Activated naive CD4-positive, alpha-beta T cell treated with anti-CD3 and anti-CD28 coated beads, Interleukin-2, amount 50 U/mL, for 24 hours (primary cell): ENCODE measurements around the gene EXD1.
"Not testable (repeated sequence)": the region's sequence is repeated elsewhere in the genome, so short reads cannot be mapped to it uniquely, and the experiment has no call there.

ENCODE experiments used
- H3K27ac Mint-ChIP-seq: one replicate; pipeline ENCODE4 v1.8.0; 2021; ENCODE audit warnings: mild to moderate bottlenecking, mixed read lengths
- H3K27me3 Mint-ChIP-seq: one replicate; pipeline ENCODE4 v1.8.0; 2021; ENCODE audit warnings: mixed read lengths
- H3K36me3 Mint-ChIP-seq: one replicate; pipeline ENCODE4 v1.8.0; 2021; ENCODE audit warnings: mixed read lengths
- H3K4me1 Mint-ChIP-seq: one replicate; pipeline ENCODE4 v1.8.0; 2021; ENCODE audit warnings: mixed read lengths
- H3K4me3 Mint-ChIP-seq: one replicate; pipeline ENCODE4 v1.8.0; 2021; ENCODE audit warnings: mild to moderate bottlenecking, mixed read lengths
- H3K9me3 Mint-ChIP-seq: one replicate; pipeline ENCODE4 v1.8.0; 2021; ENCODE audit warnings: mixed read lengths

EXD1 gene, protein sequence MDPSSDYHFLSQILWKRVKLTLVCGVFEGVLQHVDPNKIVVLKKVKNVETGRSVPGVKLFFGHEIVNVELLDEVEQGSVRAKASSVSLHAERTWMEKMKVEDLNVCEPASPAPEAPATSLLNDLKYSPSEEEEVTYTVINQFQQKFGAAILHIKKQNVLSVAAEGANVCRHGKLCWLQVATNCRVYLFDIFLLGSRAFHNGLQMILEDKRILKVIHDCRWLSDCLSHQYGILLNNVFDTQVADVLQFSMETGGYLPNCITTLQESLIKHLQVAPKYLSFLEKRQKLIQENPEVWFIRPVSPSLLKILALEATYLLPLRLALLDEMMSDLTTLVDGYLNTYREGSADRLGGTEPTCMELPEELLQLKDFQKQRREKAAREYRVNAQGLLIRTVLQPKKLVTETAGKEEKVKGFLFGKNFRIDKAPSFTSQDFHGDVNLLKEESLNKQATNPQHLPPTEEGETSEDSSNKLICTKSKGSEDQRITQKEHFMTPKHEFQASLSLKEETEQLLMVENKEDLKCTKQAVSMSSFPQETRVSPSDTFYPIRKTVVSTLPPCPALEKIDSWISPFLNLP

DNA sequence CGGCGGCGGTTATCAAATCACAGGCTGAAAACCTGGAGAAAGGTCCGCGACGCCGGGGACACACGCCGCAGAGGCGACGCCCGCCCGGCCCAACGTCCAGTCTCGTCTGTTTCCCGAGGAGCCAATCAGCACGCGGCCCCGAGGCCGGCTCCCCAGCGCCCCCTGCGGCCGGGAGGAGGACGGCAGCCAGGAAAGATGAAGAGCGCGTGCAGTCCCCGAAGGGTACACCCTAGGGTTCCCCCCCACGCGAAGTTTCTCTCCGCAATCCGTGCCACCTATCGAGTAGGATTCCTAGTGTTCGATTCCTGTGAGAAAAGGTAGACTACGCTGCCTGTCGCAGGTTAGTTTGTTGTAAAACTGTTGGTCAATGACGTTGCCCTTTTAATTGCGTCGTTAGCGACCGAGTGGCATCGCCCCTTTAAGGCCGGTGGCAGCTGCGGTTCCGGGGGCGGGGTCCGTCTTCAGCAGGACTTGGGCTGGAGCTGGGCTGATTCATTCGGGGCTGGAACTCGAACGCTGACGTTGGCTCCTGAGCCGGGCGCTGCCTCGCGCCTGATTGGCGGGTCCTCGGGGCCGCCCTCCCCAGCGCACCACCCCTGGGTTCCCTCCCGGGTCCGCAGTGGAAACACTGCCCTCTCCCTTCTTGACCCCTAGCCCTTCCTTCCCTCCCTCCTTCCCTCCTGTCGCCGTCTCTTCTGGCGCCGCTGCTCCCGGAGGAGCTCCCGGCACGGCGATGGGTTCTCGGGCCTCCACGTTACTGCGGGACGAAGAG lies at the start of gene EXD1, which contains the start of gene CHP1:
Gene EXD1, minus strand, starts transcription at position 108 of the 772 bp plus-strand sequence. CDS start 4,182 bp downstream, outside the sequence.
Gene CHP1, plus strand, starts transcription at position 619 of the 772 bp plus-strand sequence. Its CDS starts 115 bp downstream, at position 734.
- H3K4me1 Mint-ChIP-seq = peaks cover 26% of the 10 kb centered on the region
- H3K27me3 Mint-ChIP-seq = no peaks in the 10 kb centered on the region
- H3K36me3 Mint-ChIP-seq = no peaks in the 10 kb centered on the region
- peak within 1 kb of the TSS; percentile 93 for H3K27ac Mint-ChIP-seq
- peak within 1 kb of the TSS; percentile 90 for H3K4me3 Mint-ChIP-seq
- no peaks in the 10 kb centered on the region for H3K9me3 Mint-ChIP-seq

DNA sequence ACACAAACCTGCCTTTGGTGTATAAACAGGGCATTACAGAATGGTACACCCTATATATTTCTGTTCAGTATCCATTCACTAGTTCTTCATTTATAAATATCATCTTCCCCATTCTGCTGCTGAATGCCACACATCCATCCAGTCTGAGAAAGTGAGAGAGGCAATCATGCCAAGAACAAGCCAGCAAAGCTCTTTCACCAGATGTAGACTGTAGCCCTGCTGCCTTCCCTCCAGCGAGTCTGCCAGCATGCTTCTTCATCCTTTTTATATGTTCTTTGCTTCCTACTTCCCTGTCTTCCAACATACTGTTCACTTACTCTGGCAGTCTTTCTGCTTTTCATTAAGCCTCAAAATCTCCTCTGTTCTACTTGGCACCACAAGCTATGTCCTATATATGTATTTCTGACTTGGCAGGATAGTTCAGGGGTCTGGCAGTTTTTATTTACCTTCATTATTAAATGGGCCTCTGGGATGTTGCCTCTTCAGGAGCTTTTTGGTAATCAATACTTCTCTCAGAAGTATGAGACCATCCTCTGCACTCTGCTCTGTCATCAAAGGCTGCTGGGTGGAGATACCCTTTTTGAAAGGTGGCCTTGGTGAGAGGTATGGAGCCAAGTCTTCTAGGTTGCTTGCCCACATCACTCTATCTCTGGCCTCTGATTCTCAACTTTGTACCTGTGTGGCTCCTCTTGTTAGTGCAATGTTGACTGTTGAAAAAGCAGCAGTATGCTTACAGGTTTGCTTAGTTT lies 49.2 kb upstream of the EXD1 start:
- Mint-ChIP-seq H3K4me1 (peaks cover 16% of the 10 kb centered on the region), H3K36me3 (peaks cover 11% of the 10 kb centered on the region), H3K4me3 (no peak overlapping the region), H3K27me3 (no peaks in the 10 kb centered on the region), H3K9me3 (no peaks in the 10 kb centered on the region), H3K27ac (no peak overlapping the region)

- Mint-ChIP-seq H3K4me1 (peaks cover 10% of the 10 kb centered on the region), H3K4me3 (no peak overlapping the region), H3K27ac (no peak overlapping the region), H3K36me3 (peaks cover 8% of the 10 kb centered on the region), H3K9me3 (no peaks in the 10 kb centered on the region), H3K27me3 (no peaks in the 10 kb centered on the region)
Observed at GRCh38 chr15:41278319-41278718, 47.8 kb upstream of the EXD1 start.

DNA sequence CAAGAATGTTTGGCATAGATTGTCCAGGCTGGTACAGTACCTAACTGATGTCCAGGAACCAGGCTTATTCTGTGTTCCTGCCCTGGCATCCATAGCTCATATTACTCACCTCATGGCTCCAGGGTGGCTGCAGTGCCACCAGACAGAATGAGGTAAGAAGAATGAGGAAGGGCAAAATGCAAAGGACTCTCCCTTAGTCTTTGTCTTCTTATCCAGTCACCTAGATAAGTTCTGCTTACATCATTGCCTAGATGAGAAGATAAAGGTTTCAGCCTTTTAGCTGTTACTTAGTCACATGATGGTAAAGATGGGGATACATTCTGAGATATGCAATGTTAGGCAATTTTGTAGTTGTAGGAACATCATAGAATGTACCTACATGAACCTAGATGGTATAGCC lies 46.3 kb upstream of the EXD1 start:
- H3K9me3 Mint-ChIP-seq = no peaks in the 10 kb centered on the region
- H3K36me3 Mint-ChIP-seq = peaks cover 8% of the 10 kb centered on the region
- no peaks in the 10 kb centered on the region for H3K4me1 Mint-ChIP-seq
- peak overlapping the region; percentile 72 for H3K27ac Mint-ChIP-seq
- no peaks in the 10 kb centered on the region for H3K27me3 Mint-ChIP-seq
- no peak overlapping the region for H3K4me3 Mint-ChIP-seq

DNA sequence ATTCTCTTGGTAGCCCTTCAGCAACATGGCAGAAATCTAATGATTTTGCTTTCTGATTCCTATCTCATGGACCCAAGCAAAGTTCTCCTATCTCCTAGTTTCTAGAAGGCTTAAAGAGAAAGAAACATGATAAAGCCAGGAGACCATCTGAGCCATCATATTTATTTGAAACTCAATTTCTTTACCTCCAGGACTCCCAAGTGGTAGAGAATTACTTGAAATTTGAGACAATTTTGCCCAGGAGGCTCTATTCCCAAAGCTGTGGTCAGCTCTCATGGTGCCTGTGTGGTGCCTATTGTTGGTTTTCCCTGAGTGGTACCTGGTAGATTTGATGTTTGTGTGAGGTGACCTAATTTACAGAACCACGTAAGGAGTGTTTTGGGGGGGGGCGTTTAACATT lies 39.3 kb upstream of the EXD1 start:
- no peaks in the 10 kb centered on the region for H3K9me3 Mint-ChIP-seq
- no peaks in the 10 kb centered on the region for H3K4me1 Mint-ChIP-seq
- peaks cover 12% of the 10 kb centered on the region for H3K36me3 Mint-ChIP-seq
- H3K27ac Mint-ChIP-seq = no peak overlapping the region
- H3K4me3 Mint-ChIP-seq = no peak overlapping the region
- H3K27me3 Mint-ChIP-seq = no peaks in the 10 kb centered on the region

DNA sequence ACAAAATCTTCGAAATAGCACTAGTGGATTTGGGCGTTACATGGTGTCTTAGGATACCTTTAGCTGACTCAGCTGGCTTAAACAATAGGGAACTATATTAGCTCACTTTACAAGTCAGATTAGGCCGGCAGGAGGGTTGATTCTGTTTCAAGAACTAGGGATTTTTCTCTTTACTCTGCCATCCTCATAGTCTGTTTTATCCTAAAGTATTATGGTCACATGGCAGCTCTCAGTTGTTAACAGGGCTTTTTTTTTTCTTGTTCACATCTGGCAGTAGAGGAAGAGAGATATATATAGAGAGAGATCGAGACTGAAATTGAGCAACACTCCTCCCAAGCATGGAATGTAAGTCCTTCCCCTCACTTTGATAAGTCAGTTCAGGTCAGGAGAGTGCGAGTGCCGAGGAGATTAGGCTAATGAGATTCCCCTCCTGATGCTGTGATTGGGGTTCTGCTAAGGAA lies 33.4 kb upstream of the EXD1 start:
- Mint-ChIP-seq H3K4me1 (peaks cover 1% of the 10 kb centered on the region), H3K4me3 (no peak overlapping the region), H3K27ac (no peak overlapping the region), H3K9me3 (no peaks in the 10 kb centered on the region), H3K27me3 (no peaks in the 10 kb centered on the region), H3K36me3 (peaks cover 15% of the 10 kb centered on the region)

- Mint-ChIP-seq H3K27ac (no peak overlapping the region), H3K4me3 (no peak overlapping the region), H3K27me3 (no peaks in the 10 kb centered on the region), H3K36me3 (peaks cover 13% of the 10 kb centered on the region), H3K9me3 (no peaks in the 10 kb centered on the region), H3K4me1 (peaks cover 3% of the 10 kb centered on the region)
Observed at GRCh38 chr15:41262571-41262970, 32.0 kb upstream of the EXD1 start.

GRCh38 chr15:41260924-41261323 lies 30.4 kb upstream of the EXD1 start:
- not testable (repeated sequence) for H3K4me3 Mint-ChIP-seq, H3K27me3 Mint-ChIP-seq, H3K9me3 Mint-ChIP-seq, H3K27ac Mint-ChIP-seq, H3K4me1 Mint-ChIP-seq
- H3K36me3 Mint-ChIP-seq = peaks cover 11% of the 10 kb centered on the region

DNA sequence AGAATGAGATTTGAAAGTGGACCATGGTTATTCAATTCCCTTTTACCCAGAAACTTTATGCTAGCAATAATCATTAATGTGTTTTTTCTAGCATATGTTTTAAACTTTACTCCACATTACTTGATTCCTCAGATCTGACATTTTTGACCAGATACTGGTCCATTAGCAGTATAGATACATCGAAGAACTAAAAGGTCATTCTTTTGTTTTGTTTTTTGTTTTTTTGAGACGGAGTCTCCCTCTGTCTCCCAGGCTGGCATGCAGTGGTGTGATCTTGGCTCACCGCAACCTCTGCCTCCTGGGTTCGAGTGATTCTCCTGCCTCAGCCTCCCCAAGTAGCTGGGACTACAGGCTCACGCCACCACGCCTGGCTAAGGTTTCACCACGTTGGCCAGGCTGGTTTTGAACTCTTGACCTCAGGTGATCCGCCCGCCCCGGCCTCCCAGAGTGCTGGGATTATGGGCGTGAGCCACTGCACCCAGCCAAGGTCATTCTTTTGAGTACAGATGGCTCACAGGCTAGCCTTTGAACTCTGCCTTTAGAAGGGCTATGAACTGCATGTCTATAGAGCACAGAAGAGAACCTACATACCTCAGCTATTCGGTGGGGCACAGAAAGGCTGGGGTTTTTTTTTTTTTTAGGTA lies 29.1 kb upstream of the EXD1 start:
- Mint-ChIP-seq H3K4me1 (peaks cover 3% of the 10 kb centered on the region), H3K27me3 (no peaks in the 10 kb centered on the region), H3K4me3 (no peak overlapping the region), H3K27ac (no peak overlapping the region), H3K36me3 (peaks cover 12% of the 10 kb centered on the region), H3K9me3 (no peaks in the 10 kb centered on the region)

DNA sequence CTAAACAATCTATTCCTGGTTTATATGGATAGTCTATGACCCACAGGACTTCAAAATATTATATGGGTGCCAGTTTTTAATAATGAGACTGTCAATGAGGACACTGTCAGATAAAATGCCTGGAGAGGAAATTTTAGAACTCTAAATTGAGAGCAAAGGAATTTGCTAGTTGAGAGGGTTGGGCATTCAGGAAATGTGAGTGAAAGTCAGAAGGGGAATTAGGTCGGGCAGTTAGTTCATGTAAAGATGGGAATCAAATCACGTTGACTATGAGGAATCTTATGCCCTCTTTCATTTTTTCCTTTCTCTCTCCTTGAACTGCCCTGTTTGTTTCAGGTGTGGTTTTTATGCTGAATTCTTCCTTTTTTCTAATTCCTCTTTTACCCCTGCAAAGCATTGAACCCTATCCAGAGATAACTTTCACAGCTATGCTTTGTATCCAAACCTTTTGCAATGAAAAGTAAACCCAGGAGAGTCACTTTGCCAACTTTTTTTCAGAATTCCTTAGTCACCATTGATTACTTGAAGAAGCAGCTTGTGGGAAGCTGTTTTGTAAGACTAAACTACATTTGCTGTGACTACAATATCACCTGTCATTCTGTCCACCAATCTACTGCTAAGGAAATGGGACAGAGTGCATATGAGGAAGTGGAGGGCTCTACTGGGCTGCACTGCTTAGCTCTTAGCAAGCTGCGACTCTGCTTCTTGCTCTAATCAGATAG lies 28.4 kb upstream of the EXD1 start:
- no peaks in the 10 kb centered on the region for H3K27me3 Mint-ChIP-seq
- no peak overlapping the region for H3K4me3 Mint-ChIP-seq
- peaks cover 3% of the 10 kb centered on the region for H3K4me1 Mint-ChIP-seq
- no peaks in the 10 kb centered on the region for H3K9me3 Mint-ChIP-seq
- H3K27ac Mint-ChIP-seq = peak overlapping the region; percentile 26
- peaks cover 9% of the 10 kb centered on the region for H3K36me3 Mint-ChIP-seq

DNA sequence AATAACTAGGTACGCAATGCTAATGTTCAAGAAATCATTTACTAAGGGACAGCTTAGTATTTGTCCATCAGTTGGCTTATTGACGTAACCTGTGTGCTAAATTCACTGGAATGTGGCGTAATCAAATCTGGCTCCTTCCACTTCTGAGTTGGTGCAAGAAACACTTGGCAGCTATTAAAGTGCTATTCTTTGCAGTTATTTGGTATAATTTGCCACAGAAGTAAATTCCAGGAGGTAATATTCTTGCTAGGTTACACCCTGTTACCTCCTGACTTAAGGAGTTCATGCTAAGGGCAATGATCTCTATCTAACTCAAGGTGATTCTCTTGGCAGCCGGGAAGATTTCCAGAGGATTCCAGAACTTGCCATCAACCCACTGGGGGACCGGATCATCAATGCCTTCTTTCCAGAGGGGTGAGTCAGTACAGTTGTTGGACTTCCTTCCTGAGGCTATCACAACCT lies 26.1 kb upstream of the EXD1 start:
- Mint-ChIP-seq H3K9me3 (no peaks in the 10 kb centered on the region), H3K27me3 (no peaks in the 10 kb centered on the region), H3K36me3 (peaks cover 3% of the 10 kb centered on the region), H3K27ac (no peak overlapping the region), H3K4me1 (peaks cover 3% of the 10 kb centered on the region), H3K4me3 (no peak overlapping the region)

GRCh38 chr15:41256103-41256502 lies 25.5 kb upstream of the EXD1 start:
- Mint-ChIP-seq H3K27me3 (no peaks in the 10 kb centered on the region), H3K4me1 (peaks cover 3% of the 10 kb centered on the region), H3K9me3 (no peaks in the 10 kb centered on the region), H3K4me3 (no peak overlapping the region), H3K36me3 (peaks cover 4% of the 10 kb centered on the region), H3K27ac (no peak overlapping the region)

GRCh38 chr15:41254560-41254959 lies 24.0 kb upstream of the EXD1 start:
- no peaks in the 10 kb centered on the region for H3K9me3 Mint-ChIP-seq
- H3K4me3 Mint-ChIP-seq = no peak overlapping the region
- H3K4me1 Mint-ChIP-seq = peaks cover 3% of the 10 kb centered on the region
- no peak overlapping the region for H3K27ac Mint-ChIP-seq
- H3K36me3 Mint-ChIP-seq = peaks cover 6% of the 10 kb centered on the region
- no peaks in the 10 kb centered on the region for H3K27me3 Mint-ChIP-seq

GRCh38 chr15:41251411-41251810 lies 20.9 kb upstream of the EXD1 start:
- Mint-ChIP-seq H3K36me3 (peaks cover 4% of the 10 kb centered on the region), H3K4me1 (no peaks in the 10 kb centered on the region), H3K27me3 (no peaks in the 10 kb centered on the region), H3K9me3 (no peaks in the 10 kb centered on the region), H3K27ac (no peak overlapping the region), H3K4me3 (no peak overlapping the region)
